Posterior vena cava (tissue), 2 donors: Measurements from ENCODE around the gene ERCC6L2. TPM values are rescaled to one million over a fixed set of nuclear protein-coding genes. Genes with fewer than 3 reads are reported as not detected.
A peak's percentile ranks its signal among the peaks of the same experiment; 100 is the strongest.

Experiments used
- DNase-seq: peaks from one replicate; pipeline ENCODE4 v3.0.0-alpha.2; 2020; ENCODE audit warnings: low spot score
- intact Hi-C, 2 donors: fragments of 100-400 bp; cut with DNase I; formaldehyde crosslinking; loops; one replicate each; pipeline versions ENCODE4 v1.14.1 to v1.14.2; 2022 to 2023
- total RNA-seq, 2 donors: library from RNA; stranded (reverse); fragmentation: NEBNext Ultra II Directional; extraction: Animal tissue kit (Norgen Biotek cat#: 25700); gene quantifications; one replicate each; pipeline ENCODE4 v1.2.1, GENCODE V29; 2021
- donor health status: DM: yes; HTN: yes; CAD: no.
- donor health status: DM: yes; HTN: yes; CAD: no.

ERCC6L2 gene
- total RNA-seq, 2 donors from 2014 or later: 42.7 to 47.7 TPM

DNA sequence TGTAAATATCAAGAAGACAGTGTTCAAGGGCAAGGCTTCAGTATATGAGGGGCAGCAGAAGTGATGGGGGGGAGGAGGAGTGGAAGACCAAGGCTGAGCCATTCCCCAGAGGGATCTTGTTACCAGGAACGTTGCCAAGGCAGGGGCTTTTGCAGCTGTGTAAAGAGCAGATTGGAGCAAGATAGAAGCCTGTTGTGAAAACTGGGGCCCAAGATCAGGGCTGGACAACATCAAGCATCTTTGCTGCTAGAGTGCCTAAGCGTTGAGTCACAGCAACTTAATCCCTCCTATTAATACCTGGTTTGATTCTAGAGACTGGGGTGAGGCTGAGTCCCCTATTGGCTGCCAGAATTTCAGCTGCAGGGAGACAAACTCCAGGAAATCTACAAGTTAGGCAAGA, 18.4 kb upstream of the ERCC6L2 start:
- intact Hi-C loops: no loop called here
- DNase-seq: no peak

DNA sequence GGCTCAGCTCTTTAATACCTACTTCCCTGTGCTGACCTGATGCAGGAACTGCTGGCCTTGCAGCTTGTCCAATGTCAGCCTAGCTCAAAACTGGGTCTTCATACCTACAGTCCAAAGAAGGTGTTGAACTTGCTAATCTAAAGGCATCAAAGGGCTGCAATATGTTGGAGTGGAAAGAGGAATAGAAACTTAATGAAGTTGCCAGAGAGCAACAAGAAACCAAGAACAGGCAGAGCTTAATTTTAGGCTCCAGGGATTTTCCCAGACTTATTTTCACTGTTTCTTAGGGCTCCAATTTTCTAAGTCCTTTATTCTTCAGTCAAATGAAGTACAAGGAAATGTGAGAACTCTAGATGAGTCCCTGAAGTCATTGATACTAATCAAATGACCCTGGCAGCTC, 17.6 kb upstream of the ERCC6L2 start:
- intact Hi-C loops: no loop called here
- DNase-seq: no peak

DNA sequence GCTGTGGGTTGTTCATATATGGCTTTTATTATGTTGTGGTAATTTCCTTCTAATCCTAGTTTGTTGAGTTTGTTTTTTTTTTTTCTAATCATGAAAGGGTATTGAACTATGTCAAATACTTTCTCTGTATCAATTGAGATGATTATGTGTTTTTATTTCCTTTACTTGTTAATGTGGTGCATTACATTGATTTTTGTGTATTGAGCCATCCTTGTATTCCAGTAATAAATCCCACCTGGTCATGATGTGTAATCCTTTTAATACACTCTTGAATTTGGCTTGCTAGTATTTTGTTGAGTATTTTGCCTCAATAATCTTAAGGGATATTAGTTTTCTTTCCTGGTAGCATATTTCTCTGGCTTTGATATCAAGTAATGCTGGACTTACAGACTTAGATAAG, 13.1 kb upstream of the ERCC6L2 start:
- no peak for DNase-seq
- intact Hi-C loops: no loop called here

DNA sequence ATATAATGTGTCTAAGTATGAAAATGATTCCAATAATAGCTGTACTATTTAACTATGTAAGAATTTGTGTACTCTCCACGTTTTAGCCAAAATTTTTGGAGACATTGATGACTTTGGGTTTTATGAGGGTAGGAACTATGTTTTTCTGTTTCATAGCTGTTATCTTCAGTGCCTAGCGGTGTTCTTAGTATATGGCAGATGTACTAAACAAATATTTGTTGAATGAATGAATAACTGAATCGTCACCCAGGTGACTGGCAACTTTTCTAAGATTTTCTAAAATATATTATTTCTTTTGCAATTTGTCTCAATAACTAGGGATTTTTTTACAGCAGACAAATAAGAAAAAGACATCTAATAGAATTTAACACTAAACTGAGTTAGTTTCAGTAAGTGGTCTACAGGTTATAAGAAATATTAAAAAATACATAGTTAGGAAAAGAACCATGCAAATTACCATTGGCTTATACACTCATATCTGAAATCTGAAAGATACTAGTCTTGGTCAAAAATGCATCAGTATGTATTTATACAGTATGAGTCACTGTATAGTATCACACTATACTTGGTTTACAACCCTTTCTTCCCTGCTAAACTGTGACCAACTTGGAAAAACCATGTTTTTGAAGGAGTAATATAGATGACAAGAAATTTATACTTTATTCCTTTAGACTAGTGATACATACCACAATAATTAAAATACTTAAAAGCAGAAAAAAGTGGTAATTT, 10.5 kb upstream of the ERCC6L2 start:
- intact Hi-C loops: no loop called here
- DNase-seq: no peak

DNA sequence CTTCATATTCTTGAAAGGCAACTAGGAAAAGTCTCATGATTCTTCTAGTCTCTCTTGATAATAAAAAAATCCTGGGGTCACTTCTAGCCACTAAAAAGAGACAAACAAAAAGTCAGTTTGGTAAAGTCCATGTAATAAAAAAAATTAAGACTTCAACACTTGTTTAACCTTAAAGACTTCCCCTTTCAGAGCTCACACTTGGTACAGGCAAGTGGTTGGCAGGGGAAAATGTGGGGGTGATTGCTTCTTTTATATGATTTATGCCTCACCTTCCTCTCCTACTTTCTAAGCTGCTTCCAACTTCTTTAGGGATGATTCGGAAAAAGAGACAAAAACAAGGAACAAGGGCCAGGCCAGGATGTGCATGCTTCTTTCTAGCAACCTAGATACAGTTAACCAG, 5.1 kb upstream of the ERCC6L2 start:
- intact Hi-C loops: loop anchor here in 1 of 2 donors (10.0 kb wide), 1 partner anchor 116 kb away; no protein-coding TSS in a partner anchor

DNA sequence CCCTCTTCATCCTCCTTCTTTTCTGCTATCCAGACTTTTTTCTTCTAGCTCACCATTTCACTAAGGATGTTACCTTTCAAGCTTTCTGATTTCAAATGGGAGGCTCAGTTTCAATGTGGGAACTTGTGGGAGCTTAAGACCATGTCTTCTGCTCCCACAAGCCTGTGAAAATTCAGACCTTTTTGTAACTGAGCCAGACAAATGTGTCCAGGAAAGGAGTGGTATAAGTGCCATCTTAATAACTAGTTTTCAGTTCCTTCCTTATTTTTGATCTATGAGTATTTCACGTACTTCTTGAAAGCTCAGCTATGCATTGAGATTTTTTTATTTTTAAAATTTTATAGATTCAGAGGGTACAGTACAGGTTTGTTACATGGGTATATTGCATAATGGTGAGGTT, 4.6 kb upstream of the ERCC6L2 start:
- DNase-seq: no peak
- intact Hi-C loops: loop anchor here in 1 of 2 donors (10.0 kb wide), 1 partner anchor 116 kb away; no protein-coding TSS in a partner anchor

More for the DNA sequence above, 5.1 kb upstream of the ERCC6L2 start:
- no peak for DNase-seq

DNA sequence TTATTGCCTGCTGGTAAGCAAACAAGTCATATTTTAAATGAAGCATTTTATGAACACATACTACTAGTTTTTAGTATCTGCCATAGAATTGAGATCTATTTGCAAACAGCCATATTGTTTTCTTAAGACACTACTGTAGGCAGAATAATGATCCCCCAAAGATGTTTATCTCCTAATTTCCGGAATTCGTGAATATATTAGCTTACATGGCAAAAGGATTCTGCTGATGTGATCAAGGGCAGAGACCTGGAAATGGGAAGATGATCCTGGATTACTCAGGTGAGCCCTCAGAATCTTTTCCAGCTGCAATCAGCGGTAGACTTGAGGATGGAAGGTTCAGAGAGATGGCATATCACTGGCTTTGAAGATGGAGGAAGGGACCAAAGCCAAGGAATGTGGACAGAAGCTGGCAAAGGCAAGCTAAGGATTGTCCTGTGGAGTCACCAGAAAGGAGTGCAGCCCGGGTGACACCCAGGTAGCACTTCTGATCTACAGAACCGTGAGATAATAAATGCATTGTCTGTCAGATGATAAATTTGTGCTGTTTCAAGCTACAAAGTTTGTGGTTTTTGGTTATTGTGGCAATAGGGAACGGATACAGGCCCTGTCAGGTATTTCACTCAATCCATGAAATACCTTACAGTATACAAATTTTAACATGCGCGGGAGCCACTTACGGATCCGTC, 1.0 kb upstream of the ERCC6L2 start:
- no peak for DNase-seq
- intact Hi-C loops: loop anchor here in 1 of 2 donors (10.0 kb wide), 1 partner anchor 120 kb away; no protein-coding TSS in a partner anchor

DNA sequence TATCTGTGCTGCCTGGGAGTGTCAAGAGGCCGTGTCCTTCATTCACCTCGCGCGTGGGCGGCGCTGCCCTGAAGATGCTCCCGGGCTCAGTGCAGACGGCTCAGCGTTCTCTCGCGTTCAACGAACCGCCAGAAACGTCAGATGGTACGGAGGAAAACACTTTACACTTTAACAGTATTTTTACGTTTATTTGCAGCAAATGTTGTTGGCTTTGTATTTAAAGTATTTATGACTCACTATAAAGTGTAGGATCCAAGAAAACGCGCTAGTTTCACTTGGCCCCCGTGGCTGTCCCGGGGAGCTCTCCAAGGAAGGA, 544 bp upstream of the ERCC6L2 start:
- DNase-seq: peak; percentile 90
- intact Hi-C loops: loop anchor here in 1 of 2 donors (10.0 kb wide), 1 partner anchor 120 kb away; no protein-coding TSS in a partner anchor

DNA sequence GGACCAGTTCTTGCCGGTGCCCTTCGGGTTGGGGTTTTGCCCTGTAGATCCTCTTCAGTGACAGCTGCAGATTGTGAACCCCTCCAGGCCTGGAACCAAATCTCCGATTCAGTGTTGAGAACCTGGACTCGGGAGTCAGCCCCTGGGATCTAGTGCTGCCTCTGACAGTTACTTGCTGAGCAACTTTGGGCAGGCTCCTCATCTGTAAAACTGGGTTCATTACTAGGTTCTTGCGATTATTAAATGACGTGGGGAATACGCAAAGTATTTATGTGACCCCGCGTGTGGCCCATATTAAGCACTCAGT, 600 bp downstream of the ERCC6L2 start:
- no peak for DNase-seq
- intact Hi-C loops: loop anchor here in 1 of 2 donors (10.0 kb wide), 1 partner anchor 121 kb away; no protein-coding TSS in a partner anchor

DNA sequence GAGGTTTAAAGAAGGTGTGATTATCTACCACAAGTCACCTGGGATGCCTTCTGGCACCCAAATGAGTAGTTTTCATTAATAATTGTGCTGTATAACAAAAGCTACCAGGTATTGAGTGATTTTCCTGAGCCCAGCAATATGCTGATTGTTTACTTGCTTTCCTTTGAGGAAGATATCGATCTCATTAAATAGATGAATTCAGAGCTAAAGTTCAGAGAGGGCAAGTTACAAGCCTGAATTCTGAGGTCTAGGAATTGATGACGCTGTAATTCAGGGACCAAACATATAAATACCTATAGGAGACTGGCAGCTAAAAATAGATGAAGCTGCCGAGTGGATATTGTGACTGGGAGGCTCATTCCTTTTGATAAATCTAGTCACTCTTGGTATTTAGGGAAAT, 1.1 kb downstream of the ERCC6L2 start:
- DNase-seq: no peak
- intact Hi-C loops: loop anchor here in 1 of 2 donors (10.0 kb wide), 1 partner anchor 122 kb away; no protein-coding TSS in a partner anchor

DNA sequence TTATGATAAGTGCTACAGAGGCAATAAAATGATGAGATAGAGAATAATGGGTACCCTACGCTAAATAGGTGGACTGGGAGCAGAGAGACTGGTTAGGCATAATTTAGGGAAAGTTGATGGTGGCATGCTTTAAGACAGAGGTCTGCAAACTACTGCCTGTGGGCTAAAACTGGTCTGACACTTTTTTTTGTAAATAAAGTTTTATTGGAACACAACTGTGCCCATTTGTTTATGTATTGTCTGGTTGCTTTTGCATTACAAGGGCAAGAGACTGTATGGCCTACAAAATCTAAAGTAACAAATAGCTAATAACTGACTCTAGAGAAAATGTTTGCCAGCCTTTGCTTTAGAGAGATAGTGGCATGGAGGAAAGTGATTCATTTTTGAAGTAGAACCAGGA, 2.5 kb downstream of the ERCC6L2 start:
- intact Hi-C loops: loop anchor here in 1 of 2 donors (10.0 kb wide), 1 partner anchor 123 kb away; no protein-coding TSS in a partner anchor
- no peak for DNase-seq

DNA sequence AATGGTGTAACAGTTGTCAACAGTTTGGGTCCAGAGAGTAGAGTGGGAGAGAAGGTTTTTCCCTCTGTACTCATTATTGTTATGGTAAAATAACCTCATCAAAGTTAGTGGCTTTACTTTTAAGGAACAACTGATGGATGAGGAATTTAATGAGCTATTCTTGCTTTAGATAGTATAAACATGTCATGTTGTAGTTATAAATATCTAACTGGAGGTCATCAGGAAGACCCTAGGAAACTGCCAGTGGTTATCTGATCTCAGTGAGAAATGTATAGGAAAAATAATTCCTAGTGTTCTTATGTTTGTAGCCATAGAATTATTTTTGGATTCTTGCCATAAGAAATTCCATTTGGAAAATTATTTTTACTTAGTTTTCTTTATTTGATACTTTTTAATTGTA, 4.1 kb downstream of the ERCC6L2 start:
- intact Hi-C loops: loop anchor here in 1 of 2 donors (10.0 kb wide), 1 partner anchor 125 kb away; no protein-coding TSS in a partner anchor
- no peak for DNase-seq

DNA sequence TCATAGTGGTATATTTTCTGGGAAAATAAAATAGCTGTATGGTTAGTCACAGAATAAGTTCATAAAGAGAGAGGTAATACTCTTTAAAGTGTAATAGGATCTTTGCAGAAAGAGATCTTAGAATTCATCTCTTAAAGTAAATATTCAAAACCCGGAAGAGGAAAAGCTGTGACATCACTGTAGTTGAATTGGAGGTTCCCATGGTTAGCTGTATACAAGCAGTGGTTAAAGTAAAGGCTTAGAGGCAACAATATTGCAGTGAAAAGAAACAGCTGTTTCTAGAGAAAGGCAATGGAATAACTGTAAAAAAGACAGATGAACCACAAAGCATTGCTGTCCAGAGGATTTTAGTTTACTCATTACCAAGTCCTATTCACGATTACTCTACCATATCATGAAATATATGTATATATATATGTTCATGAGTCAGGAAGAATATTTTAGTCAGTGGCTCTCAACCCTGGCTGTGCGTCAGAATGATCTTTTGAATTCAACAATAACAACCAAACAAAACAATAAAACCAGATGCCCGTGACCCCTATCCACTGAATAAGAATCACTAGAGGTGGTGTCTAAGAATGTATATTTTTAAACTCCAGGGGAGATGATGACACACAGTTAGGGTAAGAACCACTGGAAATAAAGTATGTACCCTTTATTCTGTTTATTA, 4.7 kb downstream of the ERCC6L2 start:
- DNase-seq: no peak
- intact Hi-C loops: no loop called here

DNA sequence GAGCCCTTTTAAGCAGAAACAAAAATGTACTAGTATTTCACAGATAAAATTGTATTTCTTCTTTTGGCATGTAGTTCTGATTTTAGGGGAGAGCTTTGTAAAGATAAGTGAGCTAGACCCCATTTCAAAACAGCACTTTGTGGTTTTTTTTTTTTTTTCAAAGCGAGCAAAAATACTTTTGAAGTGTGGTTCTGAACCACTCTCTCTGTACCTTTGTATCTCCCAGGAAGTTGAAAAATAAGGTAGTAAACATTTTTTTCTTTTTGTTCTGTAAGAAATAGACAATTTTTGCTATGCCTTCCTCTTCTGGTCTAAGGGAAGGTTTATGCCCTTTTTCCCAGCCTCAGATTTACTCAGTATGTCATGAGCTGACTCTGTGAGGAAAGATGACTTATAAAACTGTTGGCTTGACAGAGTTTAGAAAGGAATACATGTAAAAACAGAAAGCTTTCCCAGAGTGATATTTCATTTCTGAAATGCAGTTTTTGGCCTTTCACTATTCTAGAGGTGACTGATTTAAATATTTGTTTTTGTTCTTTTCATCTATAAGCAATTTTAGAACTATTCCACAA, 12.5 kb downstream of the ERCC6L2 start:
- intact Hi-C loops: loop anchor here in 1 of 2 donors (5.0 kb wide), 1 partner anchor 529 kb away; the partner anchor contains the start of gene ZNF367
- DNase-seq: no peak

DNA sequence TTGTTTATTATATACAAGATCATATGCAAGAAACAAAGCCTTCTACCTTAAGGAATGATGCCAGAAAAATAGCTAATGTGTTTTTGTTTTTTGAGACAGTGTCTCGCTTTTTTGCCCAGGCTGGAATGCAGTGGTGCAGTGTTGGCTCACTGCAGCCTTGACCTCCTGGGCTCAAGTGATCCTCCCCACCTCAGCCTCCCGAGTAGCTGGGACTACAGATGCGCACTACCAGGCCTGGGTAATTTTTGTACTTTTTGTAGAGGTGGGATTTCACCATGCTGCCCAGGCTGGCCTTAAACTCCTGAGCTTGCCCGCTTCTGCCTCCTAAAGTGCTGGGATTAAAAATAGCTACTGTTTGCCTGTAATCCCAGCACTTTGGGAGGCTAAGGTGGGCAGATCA, 15.1 kb downstream of the ERCC6L2 start:
- intact Hi-C loops: no loop called here
- DNase-seq: no peak

DNA sequence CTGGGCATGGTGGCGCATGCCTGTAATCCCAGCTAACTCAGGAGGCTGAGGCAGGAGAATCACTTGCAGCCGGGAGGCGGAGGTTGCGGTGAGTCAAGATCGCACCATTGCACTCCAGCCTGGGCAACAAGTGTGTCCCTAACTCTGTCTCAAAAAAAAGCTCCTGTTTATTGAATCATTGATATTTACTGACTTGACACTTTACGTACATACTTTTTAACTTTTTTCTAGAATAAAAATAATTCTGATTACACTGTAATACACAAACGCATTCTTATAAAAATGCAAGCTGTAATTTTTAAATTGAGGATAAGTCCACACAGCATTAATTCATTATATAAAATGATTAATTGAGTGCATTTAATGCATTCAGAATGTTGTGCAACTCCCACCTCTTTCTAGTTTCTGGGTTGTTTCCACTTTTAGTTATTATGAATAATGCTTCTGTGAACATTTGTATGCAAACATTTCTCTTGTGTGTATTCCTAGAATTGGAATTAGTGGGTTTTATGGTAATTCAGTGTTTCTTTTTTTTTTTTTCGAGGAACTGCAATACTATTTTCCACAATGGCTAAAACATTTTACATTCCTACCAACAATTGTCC, 15.7 kb downstream of the ERCC6L2 start:
- intact Hi-C loops: no loop called here

DNA sequence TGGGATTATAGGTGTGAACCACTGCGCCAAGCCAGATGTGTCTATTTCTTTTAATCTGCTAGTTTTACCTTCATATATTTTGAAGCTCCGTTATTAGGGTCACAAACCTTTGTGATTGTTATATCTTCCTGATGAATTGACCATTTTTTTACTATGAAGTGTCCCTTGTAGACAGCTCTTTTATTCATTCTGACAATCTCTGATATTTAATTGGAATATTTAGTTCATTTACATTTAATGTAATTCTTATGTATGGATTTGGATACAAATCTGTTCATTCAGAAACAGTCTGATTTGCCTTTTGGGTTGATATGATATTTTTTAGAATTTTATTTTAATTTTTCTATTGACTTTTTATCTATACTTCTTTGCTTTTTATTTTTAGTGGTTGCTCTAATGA, 17.2 kb downstream of the ERCC6L2 start:
- no peak for DNase-seq
- intact Hi-C loops: no loop called here

More for the DNA sequence above, 15.7 kb downstream of the ERCC6L2 start:
- DNase-seq: no peak

DNA sequence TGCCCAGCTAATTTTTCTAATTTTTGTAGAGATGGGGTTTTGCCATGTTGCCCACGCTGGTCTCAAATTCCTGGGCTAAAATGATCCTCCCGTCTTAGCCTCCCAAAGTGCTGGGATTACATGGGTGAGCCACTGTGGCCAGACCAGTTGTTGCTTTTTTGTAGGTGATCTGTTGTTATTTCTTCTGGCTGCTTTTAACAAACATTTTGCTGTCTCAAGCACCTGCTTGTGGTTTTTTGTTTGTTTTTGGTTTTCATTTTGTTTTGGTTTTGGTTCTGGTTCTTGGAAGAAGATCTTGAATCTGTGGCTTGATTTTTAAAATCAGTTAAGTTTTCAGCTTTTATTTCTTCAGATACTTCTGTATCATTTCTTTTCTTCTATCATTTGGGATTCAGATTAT, 21.1 kb downstream of the ERCC6L2 start:
- intact Hi-C loops: no loop called here
- DNase-seq: no peak

DNA sequence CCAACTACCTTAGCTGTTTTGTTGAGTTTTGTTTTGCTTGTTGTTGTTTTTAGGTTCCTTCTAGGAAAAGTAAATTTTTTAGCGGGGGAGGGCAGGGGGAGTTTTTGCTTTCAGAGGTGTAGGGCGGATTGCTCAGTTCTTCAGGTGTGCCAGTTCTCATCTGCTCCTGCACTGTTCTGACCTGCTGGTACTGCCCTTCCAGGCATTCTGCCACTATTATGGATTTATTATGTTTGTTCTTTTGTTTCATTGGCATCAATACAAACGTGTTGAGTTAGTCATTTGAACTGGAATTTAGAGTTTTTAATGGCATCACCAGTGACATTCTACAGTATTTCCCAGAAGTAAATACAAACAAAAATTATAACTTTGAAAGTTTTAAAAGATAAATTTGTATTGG, 26.0 kb downstream of the ERCC6L2 start:
- intact Hi-C loops: no loop called here
- DNase-seq: no peak
